Left lung (tissue), 10 donors: ENCODE measurements around the gene ROPN1B. TPM values are rescaled to one million over a fixed set of nuclear protein-coding genes. Genes with fewer than 3 reads are reported as not detected.

Source experiments
- ATAC-seq: fragments of 200-7000 bp; cut with Tn5 transposase; one replicate; pipeline ENCODE4 v1.9.1; 2020; ENCODE audit warnings: moderate library complexity
- DNase-seq, 4 donors: peaks; one replicate each; pipeline ENCODE4 v3.0.0-alpha.2; 2013 to 2020
- H3K27ac ChIP-seq, 2 donors: fragments of 200-600 bp; sonication (generic) in 1 of 2; one replicate each; pipeline versions ENCODE4 v1.5.0 to v1.8.0; 2020 to 2021
- H3K27me3 ChIP-seq, 2 donors: fragments of 200-600 bp; sonication (generic) in 1 of 2; one replicate each; pipeline versions ENCODE4 v1.5.0 to v1.8.0; 2020 to 2021
- H3K36me3 ChIP-seq, 2 donors: fragments of 200-600 bp; sonication (generic) in 1 of 2; one replicate each; pipeline versions ENCODE4 v1.5.0 to v1.8.0; 2020 to 2021
- H3K4me1 ChIP-seq, 2 donors: fragments of 200-600 bp; one replicate each; pipeline ENCODE4 v1.8.0; 2021
- H3K4me3 ChIP-seq, 2 donors: fragments of 200-600 bp; sonication (generic) in 1 of 2; one replicate each; pipeline versions ENCODE4 v1.5.0 to v1.8.0; 2020 to 2021; ENCODE audit warnings: mild to moderate bottlenecking in 1 of 2
- H3K9me3 ChIP-seq, 2 donors: fragments of 200-600 bp; sonication (generic) in 1 of 2; one replicate each; pipeline versions ENCODE4 v1.5.0 to v1.8.0; 2020 to 2021
- CTCF ChIP-seq, 2 donors: fragments of 200-600 bp; sonication (generic) in 1 of 2; IDR thresholded peaks; one replicate each; pipeline versions ENCODE4 v1.5.0 to v1.8.0; 2021; ENCODE audit warnings: antibody characterized with exemption in 2 of 2
- intact Hi-C, 2 donors: fragments of 100-400 bp; cut with DNase I; formaldehyde crosslinking; loops; one replicate each; pipeline versions ENCODE4 v1.11.2 to v1.14.2; 2022
- polyA plus RNA-seq, 6 donors: library from polyadenylated mRNA; unstranded; fragments of 120-200 nt; gene quantifications; one replicate each; pipeline ENCODE4 v1.2.1, GENCODE V29; 2013; ENCODE audit not compliant: insufficient read length in 6 of 6
- total RNA-seq, 2 donors: library from RNA; stranded (reverse); fragmentation: NEBNext Ultra II Directional; extraction: Animal tissue kit (Norgen Biotek cat#: 25700); gene quantifications; one replicate each; pipeline ENCODE4 v1.2.1, GENCODE V29; 2021
- donor health status: DM: no; HTN: yes; CAD: no.
- donor health status: DM: no; HTN: no; CAD: no.

ROPN1B gene
- total and polyA plus RNA-seq, 8 donors = 0.29 to 1.9 (median 0.94) TPM

DNA sequence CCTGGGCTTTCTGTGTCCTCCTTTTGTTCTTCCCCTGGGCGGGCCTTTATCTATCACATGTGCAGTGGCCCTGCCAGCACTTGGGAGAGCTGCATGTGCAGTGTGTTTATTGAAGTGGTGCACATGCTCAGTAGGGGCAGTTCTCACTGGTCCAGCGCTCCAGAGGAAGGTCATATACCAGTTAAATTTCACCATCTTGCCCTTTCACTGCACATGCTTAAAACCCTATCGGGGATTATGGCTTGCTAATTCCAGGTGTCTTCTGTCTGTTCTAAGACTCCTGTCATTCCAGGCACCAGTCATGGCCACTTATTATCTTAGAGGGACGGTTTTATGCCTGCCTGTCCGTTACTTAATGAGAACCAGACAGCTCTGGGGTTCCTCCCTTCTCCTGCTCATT, 52.2 kb downstream of the ROPN1B start:
- intact Hi-C loops = no loop called here
- Histone ChIP-seq H3K36me3 (peaks cover 0 to 16% of the 10 kb centered on the region in 2 donors), H3K27me3 (no peaks in the 10 kb centered on the region), H3K4me1 (no peaks in the 10 kb centered on the region), H3K9me3 (no peaks in the 10 kb centered on the region), H3K27ac (no peak overlapping the region), H3K4me3 (no peak overlapping the region)
- TF ChIP-seq CTCF (IDR thresholded peaks at IDR 0.05) = no peak
- no peak for ATAC-seq
- DNase-seq = no peak

GRCh38 chr3:126021702-126022101, 52.7 kb downstream of the ROPN1B start:
- DNase-seq = no peak
- H3K27ac ChIP-seq = no peak overlapping the region
- TF ChIP-seq CTCF (IDR thresholded peaks at IDR 0.05) = no peak
- H3K9me3 ChIP-seq = no peaks in the 10 kb centered on the region
- ATAC-seq = no peak
- peaks cover 0 to 18% of the 10 kb centered on the region in 2 donors for H3K36me3 ChIP-seq
- H3K27me3 ChIP-seq = no peaks in the 10 kb centered on the region
- H3K4me3 ChIP-seq = no peak overlapping the region
- intact Hi-C loops = no loop called here
- H3K4me1 ChIP-seq = no peaks in the 10 kb centered on the region

- ATAC-seq = no peak
- no peak for TF ChIP-seq CTCF (IDR thresholded peaks at IDR 0.05)
- intact Hi-C loops = no loop called here
- H3K4me1 ChIP-seq = no peaks in the 10 kb centered on the region
- no peaks in the 10 kb centered on the region for H3K27me3 ChIP-seq
- H3K4me3 ChIP-seq = no peak overlapping the region
- H3K36me3 ChIP-seq = peaks cover 0 to 24% of the 10 kb centered on the region in 2 donors
- peaks cover 0 to 6% of the 10 kb centered on the region in 2 donors for H3K9me3 ChIP-seq
- DNase-seq = no peak
- no peak overlapping the region for H3K27ac ChIP-seq
Measured at GRCh38 chr3:126022741-126023359, 53.9 kb downstream of the ROPN1B start.

DNA sequence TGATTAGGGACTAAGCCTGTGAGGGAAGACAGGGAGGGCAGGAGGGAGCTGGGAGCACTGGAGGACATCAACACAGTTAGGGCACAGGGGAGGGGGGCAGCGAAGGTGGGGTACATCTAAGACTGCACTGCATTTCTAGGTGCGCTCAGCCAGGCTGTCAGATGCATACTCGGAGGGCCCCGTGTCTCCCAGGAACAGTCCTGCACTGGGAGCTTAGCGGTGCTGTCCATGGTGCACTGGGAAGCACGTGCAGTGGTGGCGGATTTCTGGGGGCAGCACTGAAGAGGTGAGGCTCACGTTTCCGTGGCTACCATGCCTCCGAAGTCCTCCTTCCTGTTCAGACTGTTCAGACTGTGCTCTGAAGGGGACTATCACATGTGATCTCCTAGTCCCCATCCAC, 54.4 kb downstream of the ROPN1B start:
- Histone ChIP-seq H3K4me1 (no peaks in the 10 kb centered on the region), H3K27ac (no peak overlapping the region), H3K36me3 (peaks cover 0 to 29% of the 10 kb centered on the region in 2 donors), H3K27me3 (no peaks in the 10 kb centered on the region), H3K4me3 (no peak overlapping the region), H3K9me3 (peaks cover 0 to 12% of the 10 kb centered on the region in 2 donors)
- DNase-seq (no peak), ATAC-seq (no peak)
- intact Hi-C loops = no loop called here
- no peak for TF ChIP-seq CTCF (IDR thresholded peaks at IDR 0.05)

- no peak for DNase-seq
- H3K4me1 ChIP-seq = no peaks in the 10 kb centered on the region
- ATAC-seq = no peak
- no peaks in the 10 kb centered on the region for H3K27me3 ChIP-seq
- intact Hi-C loops = no loop called here
- no peak overlapping the region for H3K27ac ChIP-seq
- H3K9me3 ChIP-seq = peaks cover 0 to 12% of the 10 kb centered on the region in 2 donors
- no peak for TF ChIP-seq CTCF (IDR thresholded peaks at IDR 0.05)
- H3K36me3 ChIP-seq = peaks cover 0 to 34% of the 10 kb centered on the region in 2 donors
- H3K4me3 ChIP-seq = no peak overlapping the region
Measured at GRCh38 chr3:126024049-126024854, 55.3 kb downstream of the ROPN1B start.
